Islet precursor cell (in vitro differentiated cells): ENCODE results near the gene PSMG4.

Experiments used
- DNase-seq: peaks from one replicate; pipeline ENCODE4 v3.0.0-alpha.2; 2018

Gene PSMG4

GRCh38 chr6:3291987-3292386 lies 33.2 kb downstream of the PSMG4 start:
- no peak for DNase-seq

DNA sequence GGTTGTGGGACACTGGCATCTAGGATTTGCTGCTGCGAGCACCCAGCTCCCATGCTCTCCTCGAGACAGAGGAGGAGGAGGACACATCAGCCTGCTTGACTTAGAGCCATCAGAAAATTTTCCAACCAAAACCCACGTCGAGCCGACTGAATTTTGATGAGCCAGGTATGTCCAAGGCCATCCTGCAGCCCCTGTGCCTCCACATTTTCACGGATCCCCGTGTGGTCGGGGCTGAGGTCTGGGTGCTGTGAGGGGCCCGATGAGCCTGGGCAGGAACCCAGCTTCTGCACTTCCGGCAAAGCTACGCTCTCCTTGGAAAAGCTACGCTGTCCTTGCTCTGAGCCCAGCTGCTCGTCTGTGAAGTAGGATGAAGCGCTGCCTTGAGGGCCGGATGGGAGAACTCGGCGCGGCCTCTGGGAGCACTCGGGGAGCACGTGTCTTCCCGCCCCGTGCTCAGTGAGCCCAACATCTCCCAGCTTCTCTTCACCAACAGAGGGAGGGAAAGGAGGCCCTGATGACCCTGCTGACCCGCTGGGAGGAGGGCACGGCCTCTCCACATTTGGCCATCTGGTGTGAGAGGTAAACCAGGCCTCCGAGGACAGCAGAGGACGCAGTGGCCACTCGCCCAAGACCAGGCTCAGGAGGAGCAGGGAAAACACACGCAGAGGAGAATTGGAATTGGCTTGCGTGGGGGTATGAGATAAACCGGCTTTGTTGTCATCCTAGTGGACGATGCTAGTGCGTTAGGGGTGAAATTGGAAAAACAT lies 33.9 kb downstream of the PSMG4 start:
- DNase-seq = no peak

DNA sequence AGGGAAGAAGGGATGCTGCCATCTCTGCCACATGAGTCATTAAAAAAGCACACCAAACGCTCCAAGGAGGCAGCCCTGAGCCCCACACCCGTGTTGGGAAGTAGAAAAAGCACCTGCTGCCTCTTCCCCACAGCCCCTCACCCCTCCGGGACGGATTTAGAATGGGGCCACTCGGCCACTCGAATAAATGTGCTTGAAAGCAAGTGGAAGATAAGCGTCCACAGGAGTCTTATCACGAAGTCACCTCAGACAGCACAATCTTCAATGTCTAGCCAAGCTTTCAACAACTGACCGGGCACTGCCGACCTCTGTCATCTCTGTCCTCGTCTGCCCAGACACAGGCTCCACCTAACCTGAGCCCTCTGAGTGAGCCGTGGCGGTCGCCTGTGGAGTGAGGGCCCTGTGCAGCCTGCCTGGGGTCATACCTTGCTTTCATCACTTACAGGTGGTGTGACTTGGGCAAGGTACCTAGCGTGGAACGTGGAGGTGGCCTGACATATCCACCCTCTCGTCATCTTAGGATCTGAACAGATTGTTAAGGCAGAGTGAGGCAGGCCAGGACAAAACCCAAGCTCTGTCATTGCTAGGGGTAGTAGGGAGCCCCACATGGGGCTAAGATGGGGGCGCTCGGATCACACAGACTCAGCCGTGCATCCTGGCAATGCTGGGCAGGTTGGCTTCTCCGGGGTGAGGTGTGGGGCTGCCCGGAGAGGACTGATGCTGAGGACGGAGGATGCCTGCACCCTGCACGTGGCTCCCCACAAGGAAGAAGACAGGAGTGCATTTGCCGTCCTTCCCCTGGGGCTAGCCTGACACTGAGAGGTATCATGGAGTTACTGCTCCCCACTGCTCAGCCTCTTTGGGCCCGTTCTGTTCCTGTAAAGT lies 34.8 kb downstream of the PSMG4 start:
- DNase-seq = no peak

DNA sequence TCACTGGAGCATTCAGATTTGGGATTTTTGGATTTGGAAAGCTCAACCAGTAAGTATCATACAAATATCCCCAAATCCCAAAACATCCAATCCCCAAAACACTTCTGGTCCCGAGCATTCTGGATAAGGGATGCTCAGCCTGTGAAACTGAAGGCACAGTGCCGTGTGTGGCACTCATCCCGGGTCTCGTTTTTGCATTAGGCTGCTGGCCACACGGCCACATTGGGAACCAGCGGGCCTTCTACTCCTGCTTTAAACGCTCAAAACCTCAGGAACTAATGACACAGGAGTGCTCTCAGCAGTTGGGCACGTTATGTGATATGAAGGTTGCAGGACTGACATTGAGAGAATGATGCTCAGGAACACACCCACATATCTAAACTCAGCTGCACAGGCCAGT lies 35.6 kb downstream of the PSMG4 start:
- DNase-seq = no peak

DNA sequence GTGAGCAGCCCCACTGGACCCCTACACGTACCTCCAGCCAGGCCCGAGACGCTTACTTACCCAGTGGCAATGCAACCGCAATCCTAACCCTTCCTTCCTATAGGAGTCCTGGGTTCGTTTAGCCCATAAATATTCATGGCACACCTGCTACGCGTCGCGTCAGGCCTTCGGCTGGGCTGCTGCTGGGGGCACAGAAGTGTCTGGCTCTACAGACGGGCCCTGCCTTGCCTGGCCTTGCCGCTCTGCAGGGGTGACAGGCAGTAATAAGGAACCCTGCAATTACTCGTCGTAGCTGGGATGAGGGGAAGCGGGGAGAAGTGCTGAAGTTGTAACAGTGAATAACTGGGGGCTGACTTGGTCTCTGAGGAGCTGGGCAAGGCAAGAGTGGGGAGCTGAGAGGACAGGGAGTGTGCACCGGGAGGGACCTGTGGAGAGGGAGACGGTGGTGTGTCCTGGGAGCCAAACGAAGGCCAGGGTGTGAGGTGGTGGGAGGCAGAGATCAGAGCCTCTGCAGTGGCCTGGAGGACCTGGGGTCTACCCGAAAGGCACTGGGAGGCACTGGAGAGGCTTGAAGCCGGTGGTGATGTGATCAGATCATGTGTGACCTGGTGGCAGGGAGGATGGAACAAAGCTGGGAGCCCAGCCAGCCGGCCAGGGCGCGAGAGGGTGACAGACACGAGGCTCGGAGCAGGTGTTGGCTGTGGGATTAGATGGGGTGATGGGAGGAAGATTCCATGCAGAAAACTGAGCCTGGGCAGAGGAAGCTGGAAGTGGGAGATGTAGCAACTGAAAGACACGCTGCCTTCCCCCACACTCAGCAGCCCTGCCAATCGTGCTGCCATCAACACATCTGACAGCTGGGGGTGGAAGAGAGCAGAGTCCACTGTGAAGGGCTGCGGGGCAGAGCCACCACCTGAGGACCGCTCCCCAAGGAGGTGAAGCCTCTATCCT lies 36.4 kb downstream of the PSMG4 start:
- no peak for DNase-seq

- no peak for DNase-seq
These were observed 37.3 kb downstream of the PSMG4 start for GRCh38 chr6:3296078-3296477.

GRCh38 chr6:3296537-3296936 lies 37.8 kb downstream of the PSMG4 start:
- no peak for DNase-seq

DNA sequence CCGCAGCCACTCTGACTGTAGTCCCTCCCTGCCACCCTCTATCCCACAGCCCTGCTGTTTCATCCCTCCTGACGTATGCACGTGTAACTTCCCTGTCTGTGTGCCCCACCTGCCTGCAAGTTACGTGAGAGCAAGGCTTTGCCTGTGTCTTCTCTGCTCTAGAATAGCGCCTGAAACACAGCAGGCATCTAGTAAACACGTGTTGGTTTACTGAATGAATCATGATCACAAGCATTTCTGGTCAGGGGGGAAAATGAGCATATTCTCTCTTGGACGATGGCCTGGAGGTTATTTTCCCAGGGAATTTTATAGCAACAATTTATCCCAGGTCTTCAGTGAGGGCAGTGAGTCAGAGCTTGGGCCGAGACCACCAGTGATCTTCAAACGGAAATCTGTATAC lies 38.3 kb downstream of the PSMG4 start:
- no peak for DNase-seq

- DNase-seq = no peak
These were observed 39.2 kb downstream of the PSMG4 start for GRCh38 chr6:3297909-3298308.

DNA sequence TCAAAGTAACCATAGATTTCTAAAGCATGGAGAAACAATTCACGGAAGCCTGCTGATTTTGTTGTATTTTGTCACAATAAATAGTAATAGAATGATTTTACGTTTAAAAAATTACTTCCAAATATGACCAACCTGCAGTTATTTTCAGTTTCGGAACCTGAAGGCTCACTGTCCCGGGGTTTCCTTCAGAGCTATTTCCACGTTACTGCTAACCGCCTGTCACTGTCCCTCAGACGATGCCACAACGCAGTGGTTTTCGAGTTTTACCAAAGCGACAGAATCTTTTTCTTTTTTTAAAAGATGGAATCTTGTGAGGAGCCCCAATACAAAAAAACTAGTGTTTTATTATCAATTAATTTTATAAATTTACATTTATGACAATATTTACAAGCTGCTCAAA lies 40.5 kb downstream of the PSMG4 start:
- no peak for DNase-seq

DNA sequence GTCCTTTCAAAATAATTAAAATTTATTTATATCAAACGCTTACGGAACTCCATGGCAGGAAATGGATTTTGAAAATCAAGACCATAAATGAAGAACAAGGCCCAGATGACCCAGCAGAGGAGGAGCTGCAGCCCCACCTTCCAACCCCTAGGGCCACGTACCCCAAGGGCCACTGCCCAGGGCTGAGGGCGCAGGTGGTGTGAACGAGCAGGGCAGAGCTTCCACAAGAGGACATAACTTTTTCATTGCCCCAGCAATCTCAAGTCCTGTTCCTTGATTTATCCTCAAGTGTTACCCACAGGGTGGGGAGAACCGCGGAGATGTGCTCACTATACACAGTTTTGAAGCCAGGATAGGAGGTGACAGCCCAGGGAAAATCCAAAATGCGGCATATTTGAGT lies 42.8 kb downstream of the PSMG4 start:
- no peak for DNase-seq

DNA sequence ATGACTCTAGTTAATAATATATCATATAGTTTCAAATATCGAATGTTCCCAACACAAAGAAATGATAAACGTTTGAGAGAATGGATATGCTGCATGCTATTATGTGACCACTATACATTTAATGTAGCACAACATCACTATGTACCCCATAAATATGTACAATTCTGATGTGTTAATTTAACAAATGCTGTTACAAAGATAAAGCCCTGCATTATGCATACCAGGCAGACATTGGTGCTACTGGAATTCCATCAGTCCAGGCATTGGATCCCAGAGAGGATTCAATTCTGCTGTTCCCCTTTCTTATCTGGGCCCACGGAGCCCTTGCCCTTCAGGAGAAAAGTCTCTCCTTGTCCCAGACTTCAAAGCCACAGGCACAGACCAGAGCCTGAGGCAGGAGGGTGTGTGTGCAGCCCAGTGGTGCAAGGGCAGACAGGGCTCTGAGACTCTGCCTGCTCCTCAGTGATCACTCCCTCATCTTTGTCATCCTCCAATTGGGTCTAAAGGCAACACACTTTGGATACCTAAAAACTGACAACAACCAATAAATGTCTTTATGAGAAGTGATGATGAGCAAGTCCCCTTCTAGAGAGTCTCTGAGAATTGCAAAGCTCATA lies 45.2 kb downstream of the PSMG4 start:
- no peak for DNase-seq

- no peak for DNase-seq
These were observed 45.9 kb downstream of the PSMG4 start for GRCh38 chr6:3304500-3305215.

GRCh38 chr6:3305216-3305565 lies 46.4 kb downstream of the PSMG4 start:
- no peak for DNase-seq

DNA sequence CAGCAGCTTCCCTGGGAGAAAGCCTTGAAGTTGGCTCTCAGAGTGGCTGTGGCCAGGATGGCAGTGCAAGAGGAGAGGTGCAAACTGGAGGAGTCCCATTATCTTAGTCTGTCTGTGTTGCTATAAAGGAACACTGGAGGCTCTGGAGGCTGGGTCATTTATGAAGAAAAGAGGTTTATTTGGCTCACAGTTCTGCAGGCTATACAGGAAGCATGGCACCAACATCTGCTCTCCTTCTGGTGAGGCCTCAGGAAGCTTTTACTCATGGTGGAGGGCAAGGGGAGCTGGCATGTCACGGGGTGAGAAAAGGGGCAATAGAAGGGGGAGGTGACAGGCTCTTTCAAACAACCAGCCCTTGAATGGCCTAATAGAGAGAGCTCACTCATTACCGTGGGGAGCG lies 47.1 kb downstream of the PSMG4 start:
- DNase-seq = no peak

DNA sequence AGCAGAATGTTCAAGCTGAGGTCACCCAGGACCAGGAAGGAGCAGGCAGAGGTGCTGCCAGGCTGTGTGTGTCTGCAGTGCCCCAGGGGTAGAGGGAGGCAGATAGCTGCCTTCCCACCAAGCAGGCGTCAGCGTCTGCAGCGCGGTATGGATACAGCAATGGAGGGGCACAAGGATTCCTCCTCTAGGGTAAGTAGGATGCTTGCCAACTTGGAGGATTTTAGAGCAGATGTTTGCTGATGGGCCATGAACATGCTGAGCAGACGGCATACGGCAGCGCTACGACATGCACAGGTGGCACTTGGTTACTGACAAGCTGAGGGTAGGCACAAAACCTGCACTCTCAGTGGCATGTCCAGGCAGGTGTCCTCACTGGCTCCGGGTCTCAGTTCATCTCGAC lies 48.1 kb downstream of the PSMG4 start:
- DNase-seq = no peak

GRCh38 chr6:3307436-3307835 lies 48.7 kb downstream of the PSMG4 start:
- DNase-seq = no peak

- no peak for DNase-seq
These were observed 49.4 kb downstream of the PSMG4 start for GRCh38 chr6:3308106-3308505.

DNA sequence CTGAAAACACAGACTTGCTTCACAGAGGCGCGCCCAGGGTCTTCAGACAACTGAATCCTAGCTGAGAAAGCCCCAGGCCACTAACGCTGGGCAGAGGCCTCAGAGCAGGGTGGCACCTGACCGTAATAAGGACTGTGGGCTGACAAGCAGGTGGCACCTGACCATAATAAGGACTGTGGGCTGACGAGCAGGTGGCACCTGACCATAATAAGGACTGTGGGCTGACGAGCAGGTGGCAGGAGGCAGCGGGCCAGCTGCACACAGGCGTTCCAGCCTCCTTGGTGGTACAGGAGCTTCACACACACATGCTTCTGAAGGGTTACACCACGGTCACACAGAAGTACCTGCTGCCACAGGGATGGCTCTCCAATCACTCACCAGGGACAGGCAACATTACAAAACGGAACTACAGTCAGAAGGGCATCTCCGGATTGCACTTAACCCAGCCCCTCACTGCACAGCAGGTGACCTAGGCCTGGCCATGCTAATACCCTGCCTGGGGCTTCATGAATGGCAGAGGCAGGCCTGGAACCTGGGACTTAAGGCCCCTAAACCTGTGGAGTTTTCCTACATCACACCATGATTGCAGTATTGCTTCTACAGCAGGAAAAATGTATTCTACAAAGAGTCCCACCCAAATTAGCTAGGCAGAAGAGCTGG lies 50.8 kb downstream of the PSMG4 start:
- DNase-seq = no peak

- no peak for DNase-seq
These were observed 51.3 kb downstream of the PSMG4 start for GRCh38 chr6:3310051-3310448.

DNA sequence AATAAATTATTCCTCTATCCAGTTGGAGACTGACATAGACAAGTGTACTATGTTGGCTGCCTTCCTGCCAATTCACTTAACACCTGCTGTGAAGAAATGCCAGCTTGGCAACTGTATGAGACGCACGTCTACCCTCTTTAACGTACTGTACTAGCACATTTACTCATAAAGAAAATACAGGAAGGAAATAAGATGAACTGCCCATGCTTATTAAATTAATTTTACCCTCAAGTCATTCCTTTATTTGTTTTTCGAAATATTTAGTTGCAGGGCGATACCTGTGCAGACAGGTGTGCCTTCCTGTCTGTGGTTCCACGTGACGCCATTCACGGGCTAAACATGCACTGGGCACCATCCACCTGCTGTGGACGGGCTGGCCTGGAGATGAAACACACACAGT lies 52.0 kb downstream of the PSMG4 start:
- no peak for DNase-seq

GRCh38 chr6:3311826-3312225 lies 53.1 kb downstream of the PSMG4 start:
- DNase-seq = no peak
